Activated naive CD4-positive, alpha-beta T cell treated with anti-CD3 and anti-CD28 coated beads, Interleukin-2, amount 50 U/mL, for 72 hours (primary cell): ENCODE results near the gene AKAP8. TPM values are rescaled to one million over a fixed set of nuclear protein-coding genes. Genes with fewer than 3 reads are reported as not detected.

ENCODE experiments used
- ATAC-seq, 2 donors: fragments of 150-1000 bp; cut with Tn5 transposase; 2 replicates each; pipeline ENCODE4 v1.10.0; 2021; ENCODE audit warnings: mild to moderate bottlenecking in 2 of 2, moderate library complexity in 2 of 2
- DNase-seq, 2 donors: peaks; one replicate each; pipeline ENCODE4 v3.0.0; 2021 to 2022; ENCODE audit warnings: low spot score in 2 of 2
- H3K27ac Mint-ChIP-seq, 2 donors: one replicate each; pipeline ENCODE4 v1.8.0; 2022; ENCODE audit warnings: mild to moderate bottlenecking in 2 of 2, mixed read lengths in 2 of 2
- H3K36me3 Mint-ChIP-seq, 2 donors: one replicate each; pipeline ENCODE4 v1.8.0; 2022; ENCODE audit warnings: mixed read lengths in 2 of 2
- H3K9me3 Mint-ChIP-seq, 2 donors: one replicate each; pipeline ENCODE4 v1.8.0; 2022; ENCODE audit warnings: mixed read lengths in 2 of 2
- total RNA-seq, 2 donors: library from RNA; stranded (reverse); gene quantifications; one replicate each; pipeline ENCODE4 v1.2.3, GENCODE V29; 2022

Gene AKAP8
- total RNA-seq, 2 donors from 2014 or later: 41.1 to 51.4 TPM

- DNase-seq (peak; percentile 69 to 76), ATAC-seq (peak; percentile 65)
- peak overlapping the region; percentile 96 to 99 for H3K27ac Mint-ChIP-seq
- no peaks in the 10 kb centered on the region for H3K9me3 Mint-ChIP-seq
- peaks cover 13 to 29% of the 10 kb centered on the region in 2 donors for H3K36me3 Mint-ChIP-seq
Observed at GRCh38 chr19:15331419-15332310, 47.9 kb downstream of the AKAP8 start.

DNA sequence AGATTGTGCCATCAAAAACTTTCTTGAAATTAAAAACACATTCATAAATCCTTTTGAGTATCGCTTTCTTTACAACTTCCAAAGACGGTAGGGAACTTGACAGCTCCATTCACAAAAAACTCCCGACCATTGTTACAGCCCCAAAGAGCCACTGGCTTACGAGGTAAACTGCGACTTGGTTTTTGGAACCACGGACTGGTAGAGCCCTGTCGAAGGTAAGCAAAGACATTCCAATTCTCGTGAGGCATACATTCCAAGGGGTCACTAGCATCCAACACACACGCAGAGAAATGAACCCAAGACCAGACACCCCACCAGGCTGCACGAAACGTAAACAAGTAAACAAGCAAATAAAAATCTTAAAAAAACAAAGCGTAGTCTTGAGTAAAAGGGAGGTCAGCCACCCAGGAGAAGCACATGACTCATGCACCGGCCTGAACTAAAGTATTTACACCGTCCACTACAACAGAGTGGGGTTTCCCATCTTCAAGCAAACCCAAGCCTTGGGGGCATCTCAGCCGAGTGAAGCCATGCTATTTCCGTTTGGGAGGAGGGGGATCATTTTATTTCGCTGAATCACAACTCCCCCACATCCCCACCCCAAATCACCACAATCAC is 48.7 kb downstream of the AKAP8 start:
- Mint-ChIP-seq H3K36me3 (peaks cover 13 to 29% of the 10 kb centered on the region in 2 donors), H3K27ac (peak overlapping the region; percentile 91 to 99), H3K9me3 (no peaks in the 10 kb centered on the region)
- DNase-seq (no peak), ATAC-seq (peak in 1 of 2 donors; percentile 41)

DNA sequence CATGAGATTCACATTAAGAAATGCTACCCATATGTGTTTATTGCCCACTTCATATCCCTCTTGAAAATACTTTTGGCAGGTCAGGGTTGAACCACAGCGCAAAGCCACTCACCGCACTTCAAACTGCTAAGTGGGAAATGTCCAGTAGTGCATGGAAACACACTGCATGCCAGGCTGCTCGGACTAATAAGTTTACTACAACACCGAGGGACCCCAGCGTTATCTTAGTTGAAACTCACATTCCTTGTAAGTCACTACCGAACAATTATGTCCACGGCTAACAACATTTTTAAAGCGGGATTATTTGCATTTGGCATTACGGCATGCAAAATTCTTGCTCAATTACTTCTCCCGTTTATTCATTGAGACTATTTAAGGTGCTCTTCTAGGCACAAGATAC is 51.3 kb downstream of the AKAP8 start:
- DNase-seq (no peak), ATAC-seq (no peak)
- Mint-ChIP-seq H3K9me3 (peaks cover 0 to 3% of the 10 kb centered on the region in 2 donors), H3K27ac (no peak overlapping the region), H3K36me3 (peaks cover 13 to 33% of the 10 kb centered on the region in 2 donors)

GRCh38 chr19:15324791-15325519 is 54.6 kb downstream of the AKAP8 start:
- H3K27ac Mint-ChIP-seq: peak overlapping the region; percentile 38 to 95

DNA sequence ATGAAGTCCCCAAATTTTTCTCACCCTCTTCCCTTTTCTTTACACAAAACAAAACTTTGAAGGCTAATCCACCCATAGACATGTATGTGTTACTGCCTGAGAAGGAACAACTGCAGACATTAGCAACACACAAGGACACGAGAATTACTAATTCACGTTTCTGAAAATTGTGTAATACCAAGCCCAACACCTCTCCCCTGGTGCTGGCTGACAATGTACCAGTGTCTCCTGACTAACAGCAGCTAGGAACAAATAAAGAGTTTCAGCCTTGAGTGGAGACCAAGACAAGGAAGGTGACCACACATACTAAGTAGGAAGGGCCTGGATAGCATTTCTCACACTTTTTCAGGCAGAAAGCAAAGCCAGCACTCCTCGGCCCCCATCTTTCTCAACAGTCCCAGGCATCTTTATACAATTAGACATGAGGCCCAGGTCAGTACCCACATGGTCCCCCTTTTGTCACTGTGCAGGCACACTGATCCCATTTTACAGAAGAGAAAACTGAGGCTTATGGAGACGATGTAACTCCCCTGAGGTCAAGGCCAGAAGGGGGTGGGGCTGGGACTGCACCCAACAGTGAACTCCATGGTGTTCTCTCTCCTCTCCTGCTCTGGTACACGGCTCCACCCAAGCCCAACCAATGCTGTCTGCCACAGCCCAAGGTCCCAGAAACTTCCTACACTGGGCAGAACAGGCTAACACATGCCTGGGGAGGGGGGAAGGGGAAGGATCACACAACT is 55.9 kb downstream of the AKAP8 start:
- DNase-seq: no peak
- Mint-ChIP-seq H3K9me3 (peaks cover 0 to 11% of the 10 kb centered on the region in 2 donors), H3K36me3 (peaks cover 0 to 18% of the 10 kb centered on the region in 2 donors), H3K27ac (peak overlapping the region; percentile 21 to 50)
- ATAC-seq: peak; percentile 54 to 62

More at GRCh38 chr19:15324791-15325519, 54.6 kb downstream of the AKAP8 start:
- Mint-ChIP-seq H3K36me3 (peaks cover 0 to 27% of the 10 kb centered on the region in 2 donors), H3K9me3 (peaks cover 0 to 11% of the 10 kb centered on the region in 2 donors)
- peak in 1 of 2 donors; percentile 27 for ATAC-seq
- no peak for DNase-seq

DNA sequence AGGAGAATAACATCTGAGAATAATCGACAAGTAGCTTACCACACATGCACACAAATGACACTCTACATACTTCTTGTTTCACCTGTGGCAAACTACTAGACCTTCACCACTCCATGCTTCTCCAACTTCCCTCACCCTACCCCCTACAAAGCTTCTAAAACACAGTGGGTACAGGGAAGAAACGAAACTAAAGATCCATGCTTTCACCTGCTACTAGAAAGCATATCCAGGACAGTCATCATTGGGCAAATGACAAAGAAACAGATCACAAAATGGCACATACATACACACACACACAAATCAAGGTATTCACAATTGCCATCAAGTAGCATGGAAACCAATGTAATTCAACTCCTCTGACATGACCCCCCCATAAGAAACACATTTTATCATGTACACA is 57.8 kb downstream of the AKAP8 start:
- ATAC-seq: no peak
- H3K27ac Mint-ChIP-seq: peak overlapping the region in 1 of 2 donors; percentile 45
- no peak for DNase-seq
- H3K9me3 Mint-ChIP-seq: peaks cover 0 to 11% of the 10 kb centered on the region in 2 donors
- peaks cover 0 to 18% of the 10 kb centered on the region in 2 donors for H3K36me3 Mint-ChIP-seq

GRCh38 chr19:15320116-15320515 is 59.5 kb downstream of the AKAP8 start:
- Mint-ChIP-seq H3K9me3 (peaks cover 0 to 11% of the 10 kb centered on the region in 2 donors), H3K27ac (no peak overlapping the region), H3K36me3 (peaks cover 0 to 18% of the 10 kb centered on the region in 2 donors)
- DNase-seq (no peak), ATAC-seq (no peak)

DNA sequence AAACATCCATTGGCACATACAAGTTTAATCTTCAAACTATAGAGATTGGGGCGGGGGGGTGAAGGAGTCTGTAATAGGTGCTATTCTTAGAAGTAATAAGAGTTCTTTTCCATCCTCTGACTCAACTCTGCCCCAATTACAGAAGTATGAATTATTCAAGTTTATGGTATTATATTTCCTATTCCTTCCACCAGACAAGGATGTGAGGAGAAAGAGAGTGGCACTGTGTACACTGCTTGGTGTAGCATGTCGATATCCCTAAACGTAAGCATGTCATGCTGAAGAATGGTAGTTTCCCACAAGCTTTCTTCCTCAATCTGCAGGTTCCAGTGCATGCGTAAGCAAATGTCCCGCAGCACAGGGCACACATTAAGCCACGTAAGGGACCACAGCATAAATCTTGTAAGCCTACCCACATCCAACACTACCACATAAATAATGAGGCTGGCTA is 61.3 kb downstream of the AKAP8 start:
- peak; percentile 58 to 60 for ATAC-seq
- Mint-ChIP-seq H3K36me3 (peaks cover 0 to 13% of the 10 kb centered on the region in 2 donors), H3K9me3 (peaks cover 0 to 7% of the 10 kb centered on the region in 2 donors), H3K27ac (peak overlapping the region; percentile 27 to 36)
- DNase-seq: no peak

DNA sequence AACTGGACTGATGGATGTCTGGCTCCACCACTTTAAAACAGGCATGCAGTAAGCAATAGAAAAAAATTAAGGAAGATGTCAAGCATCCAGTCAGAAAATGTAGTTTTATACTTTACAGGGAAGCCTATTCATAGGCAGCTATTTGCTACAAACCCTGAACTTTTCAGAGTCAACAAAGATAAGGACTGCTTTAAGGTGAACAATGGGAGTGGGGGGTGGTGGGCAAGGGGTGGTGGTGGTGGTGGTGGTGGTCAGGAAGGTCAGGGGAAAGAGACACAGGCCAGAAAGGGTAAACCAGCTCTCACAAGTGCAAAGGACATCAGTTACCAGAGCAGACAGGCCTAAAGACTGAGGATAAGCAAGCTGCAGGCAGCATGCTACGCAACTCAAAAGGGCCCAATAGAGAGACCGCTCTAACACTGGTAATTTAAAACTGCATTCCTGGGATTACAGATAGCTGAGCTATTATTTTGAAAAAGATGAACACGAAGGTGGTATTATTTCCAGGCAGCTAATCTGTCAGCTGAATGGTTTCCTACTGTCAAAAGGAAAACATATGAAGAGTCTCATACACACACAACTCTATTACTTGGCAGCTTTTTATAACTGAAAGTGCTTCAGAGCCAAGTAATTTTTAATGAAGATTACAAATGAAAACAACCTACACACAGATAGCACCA is 62.1 kb downstream of the AKAP8 start:
- DNase-seq: no peak
- H3K27ac Mint-ChIP-seq: peak overlapping the region; percentile 63 to 94
- peaks cover 0 to 9% of the 10 kb centered on the region in 2 donors for H3K36me3 Mint-ChIP-seq
- peak in 1 of 2 donors; percentile 15 for ATAC-seq
- peaks cover 0 to 6% of the 10 kb centered on the region in 2 donors for H3K9me3 Mint-ChIP-seq

- Mint-ChIP-seq H3K36me3 (peaks cover 0 to 1% of the 10 kb centered on the region in 2 donors), H3K9me3 (no peaks in the 10 kb centered on the region), H3K27ac (peak overlapping the region; percentile 63 to 94)
- DNase-seq (no peak), ATAC-seq (peak in 1 of 2 donors; percentile 9)
Observed at GRCh38 chr19:15316498-15316897, 63.1 kb downstream of the AKAP8 start.

DNA sequence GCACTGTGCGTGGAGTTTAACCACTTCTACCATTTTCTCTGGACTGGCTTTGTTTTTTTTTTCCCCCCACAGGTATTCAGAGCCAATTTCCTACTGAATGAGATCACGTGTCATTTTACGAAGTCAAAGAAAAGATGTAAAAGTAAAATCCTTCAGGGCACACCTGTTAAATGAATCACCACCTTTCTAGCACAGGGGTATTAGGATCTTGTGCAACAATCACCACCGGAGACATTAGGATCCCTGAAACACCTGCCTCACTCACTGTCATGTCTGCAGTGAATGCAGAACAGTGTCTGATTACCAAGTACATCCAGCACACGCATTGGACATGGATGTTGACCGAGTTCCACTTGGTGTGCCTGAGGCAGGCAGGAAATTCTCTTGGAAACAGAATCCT is 64.5 kb downstream of the AKAP8 start:
- Mint-ChIP-seq H3K27ac (peak overlapping the region; percentile 23 to 60), H3K9me3 (no peaks in the 10 kb centered on the region), H3K36me3 (no peaks in the 10 kb centered on the region)
- DNase-seq (no peak), ATAC-seq (no peak)

GRCh38 chr19:15313649-15314279 is 65.8 kb downstream of the AKAP8 start:
- Mint-ChIP-seq H3K36me3 (peaks cover 0 to 9% of the 10 kb centered on the region in 2 donors), H3K9me3 (no peaks in the 10 kb centered on the region), H3K27ac (no peak overlapping the region)
- peak in 1 of 2 donors; percentile 45 for ATAC-seq
- DNase-seq: no peak

- no peak for ATAC-seq
- Mint-ChIP-seq H3K27ac (peak overlapping the region in 1 of 2 donors; percentile 70), H3K9me3 (no peaks in the 10 kb centered on the region), H3K36me3 (peaks cover 0 to 9% of the 10 kb centered on the region in 2 donors)
- no peak for DNase-seq
Observed at GRCh38 chr19:15307169-15307568, 72.4 kb downstream of the AKAP8 start.

- DNase-seq (no peak), ATAC-seq (no peak)
- peaks cover 0 to 9% of the 10 kb centered on the region in 2 donors for H3K36me3 Mint-ChIP-seq
- no peaks in the 10 kb centered on the region for H3K9me3 Mint-ChIP-seq
- H3K27ac Mint-ChIP-seq: peak overlapping the region in 1 of 2 donors; percentile 46
Observed at GRCh38 chr19:15305582-15306334, 73.8 kb downstream of the AKAP8 start.
